Activated CD4-positive, alpha-beta T cell treated with anti-CD3 and anti-CD28 coated beads, Interleukin-2, Interleukin-6, amounts not matched to agents 100 ng/mL and 50 ng/mL, durations not matched to agents 16 hours and 8 hours (primary cell): ENCODE measurements around the gene TMEM50B.
"Not testable (repeated sequence)": the region's sequence is repeated elsewhere in the genome, so short reads cannot be mapped to it uniquely, and the experiment has no call there.

Source experiments
- DNase-seq: peaks from one replicate; pipeline ENCODE4 v3.0.0-alpha.2; 2020

TMEM50B gene

DNA sequence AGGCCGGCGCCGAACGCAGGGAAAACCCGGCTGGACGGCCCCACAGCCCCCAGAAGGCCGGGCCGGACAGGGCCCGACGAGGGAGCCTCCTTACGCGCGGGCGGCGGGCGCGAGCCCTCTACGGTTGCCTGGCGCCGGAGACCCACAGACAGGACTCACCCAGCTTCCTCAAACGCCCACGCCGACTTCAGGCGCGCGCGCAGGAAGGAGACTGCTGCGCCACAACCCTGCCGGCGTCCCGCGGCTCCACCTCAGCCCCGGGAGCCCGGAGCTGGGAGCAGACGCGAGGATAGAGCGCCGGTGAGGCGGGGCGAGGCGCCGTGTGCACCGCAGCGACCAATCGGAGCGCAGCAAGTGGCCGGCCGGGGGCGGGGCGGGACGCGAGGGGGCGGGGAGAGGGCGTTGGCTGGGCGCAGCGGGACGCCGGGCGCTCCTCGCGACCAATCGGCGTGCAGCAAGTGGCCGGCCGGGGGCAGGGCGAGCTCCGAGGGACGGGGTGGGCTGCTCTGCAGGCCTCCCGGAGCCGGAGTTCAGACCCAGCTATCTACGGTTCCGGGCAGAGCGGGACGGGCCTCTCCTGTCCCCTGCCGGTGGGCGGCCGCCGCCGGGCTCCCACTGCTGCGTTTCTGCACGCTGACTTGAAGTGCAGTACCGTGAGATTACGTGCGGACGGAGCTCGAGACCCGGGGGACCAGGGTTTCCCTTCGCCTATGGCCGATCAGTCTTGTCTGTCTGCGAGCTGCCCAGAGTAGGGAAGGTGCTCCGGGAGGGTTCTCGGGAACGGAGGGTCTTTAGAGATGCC, at the start of gene TMEM50B:
Gene TMEM50B (minus strand): TSS at position 296 of the 802 bp plus-strand sequence. CDS start 11,089 bp downstream, outside the sequence.
- peak; percentile 98 for DNase-seq

DNA sequence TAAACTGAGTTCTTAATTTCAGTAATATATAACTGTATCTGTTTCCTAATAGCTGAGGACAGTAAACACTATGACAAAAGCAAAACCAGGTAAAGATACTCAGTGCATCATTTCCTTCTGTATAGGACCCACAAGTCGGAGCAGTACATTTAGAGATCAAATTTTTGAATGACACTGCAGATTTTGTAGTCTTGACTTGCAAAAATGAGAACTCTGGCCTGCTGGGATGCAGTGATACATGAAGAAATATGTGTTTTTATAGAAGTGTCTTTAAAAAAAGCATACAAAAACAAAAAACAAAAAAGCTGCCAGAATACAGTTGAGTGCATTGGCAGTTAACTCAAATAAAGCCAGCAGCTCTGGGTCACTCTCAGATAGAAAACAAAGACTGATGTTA, 43.2 kb upstream of the TMEM50B start:
- DNase-seq, result no peak

DNA sequence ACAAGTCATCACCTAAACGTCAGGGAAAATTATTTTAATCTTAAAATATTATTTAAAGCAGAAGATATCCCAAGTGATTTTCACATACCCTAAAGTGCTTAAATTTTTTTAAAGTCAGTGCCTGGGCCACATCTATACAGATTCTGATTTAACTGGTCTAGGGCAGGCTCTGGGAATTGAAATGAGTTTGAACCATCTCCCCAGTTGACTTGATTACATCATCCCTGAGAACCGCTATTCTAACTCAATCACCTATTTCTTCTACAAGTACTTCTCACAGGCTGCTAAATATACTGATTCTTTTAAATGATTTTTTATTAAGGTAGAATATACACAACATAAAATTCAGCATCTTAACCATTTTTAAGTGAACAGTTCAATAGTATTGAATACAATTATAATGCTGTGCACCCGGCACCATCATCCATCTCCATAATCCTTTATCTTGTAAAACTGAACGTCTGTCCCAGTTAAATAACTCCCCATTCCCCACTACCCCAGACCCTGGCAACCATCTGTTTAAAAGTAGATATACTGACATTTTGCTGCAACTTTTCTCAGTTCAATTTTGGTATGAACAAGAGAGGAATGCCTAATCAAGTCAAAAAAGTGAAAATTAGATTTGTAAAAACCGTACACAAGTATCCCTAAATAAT, 42.7 kb upstream of the TMEM50B start:
- no peak for DNase-seq

DNA sequence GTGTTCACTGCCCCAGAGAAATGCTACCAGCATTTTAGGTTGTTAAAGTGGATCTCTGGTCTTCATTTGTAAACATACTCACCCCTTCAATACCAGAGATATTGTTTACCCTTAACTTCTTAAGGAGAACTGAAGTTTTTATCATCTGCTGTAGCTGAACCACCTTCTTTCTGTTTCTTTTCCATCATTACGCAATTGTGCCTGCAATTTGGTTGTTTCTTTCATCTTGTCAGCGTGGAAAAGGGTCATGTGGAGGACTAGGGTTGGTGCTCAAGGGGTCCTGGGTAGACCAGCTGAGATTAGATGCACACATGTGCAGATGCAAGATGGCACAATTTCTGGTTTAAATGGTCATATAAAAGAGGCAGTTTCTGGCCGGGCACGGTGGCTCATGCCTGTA, 39.1 kb upstream of the TMEM50B start:
- no peak for DNase-seq

DNA sequence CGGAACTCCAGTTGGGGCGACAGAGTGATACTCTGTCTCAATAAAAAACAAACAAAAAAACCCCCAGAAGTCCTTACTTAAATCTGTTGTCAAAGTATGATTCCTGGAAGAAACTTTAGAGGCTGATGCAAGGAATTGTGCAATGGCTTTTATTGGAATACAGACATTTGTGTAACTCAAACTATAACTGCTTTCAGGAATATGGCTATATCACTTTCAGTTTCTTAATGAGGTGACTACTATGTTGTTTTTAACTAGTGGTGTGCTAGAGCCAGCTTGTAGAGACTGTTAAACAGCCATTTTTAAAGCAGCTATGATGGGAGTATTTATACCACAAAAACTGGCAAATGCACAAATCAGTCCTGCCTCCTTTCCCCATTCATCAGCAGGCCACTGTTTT, 34.5 kb upstream of the TMEM50B start:
- DNase-seq, result peak; percentile 8

DNA sequence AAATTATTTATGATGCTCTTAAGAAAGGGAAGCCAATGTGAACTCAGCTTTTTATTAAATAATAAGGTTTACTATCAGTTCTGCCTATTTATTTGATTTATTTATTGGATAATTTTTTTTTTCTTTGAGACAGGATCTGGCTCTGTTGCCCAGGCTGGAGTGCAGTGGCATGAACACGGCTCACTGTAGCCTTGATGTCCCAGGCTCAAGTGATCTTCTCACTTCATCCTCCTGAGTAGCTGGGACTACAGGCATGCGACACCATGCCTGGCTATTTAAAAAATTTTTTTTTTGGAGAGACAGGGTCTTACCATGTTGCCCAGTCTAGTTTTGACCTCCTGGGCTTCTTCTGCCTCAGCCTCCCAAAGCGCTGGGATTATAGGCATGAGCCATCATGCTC, 32.7 kb upstream of the TMEM50B start:
- no peak for DNase-seq

DNA sequence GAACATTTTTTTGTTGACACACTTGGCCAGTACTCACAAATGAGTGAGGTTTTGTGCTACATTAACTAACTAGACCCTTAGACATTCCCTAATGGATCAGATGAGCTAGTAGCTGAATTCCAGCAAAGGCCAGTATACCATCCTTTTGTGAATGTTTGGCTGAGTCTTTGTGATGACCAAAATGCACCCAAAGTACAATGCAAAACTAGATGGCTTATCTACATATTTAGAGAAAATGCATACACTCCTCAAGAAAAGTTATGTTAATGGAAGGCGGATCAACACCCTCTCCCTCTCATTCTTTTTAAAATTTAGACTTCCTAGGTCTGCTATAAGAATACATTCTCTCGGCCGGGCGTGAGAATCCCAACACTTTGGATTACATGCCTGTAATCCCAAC, 31.9 kb upstream of the TMEM50B start:
- no peak for DNase-seq

DNA sequence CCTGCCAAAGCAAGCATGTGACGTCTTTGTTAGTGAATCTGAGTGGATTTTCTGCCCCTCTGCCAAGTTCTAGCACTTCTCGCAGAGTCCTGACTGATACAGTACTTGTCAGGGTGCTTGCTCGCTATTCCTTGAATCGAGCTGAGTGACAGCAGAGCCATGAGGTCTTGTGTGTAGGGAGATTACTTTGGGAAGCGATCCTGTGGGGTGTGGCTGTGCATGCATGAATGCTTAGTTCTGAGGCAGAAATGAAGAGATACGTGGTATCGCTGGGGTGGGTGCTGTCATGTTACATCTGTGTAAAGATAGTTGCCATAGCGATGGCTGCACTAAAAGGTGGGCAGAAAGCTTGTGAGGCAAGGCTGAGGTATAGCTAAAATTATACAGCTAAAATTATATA, 31.1 kb upstream of the TMEM50B start:
- DNase-seq, result no peak

DNA sequence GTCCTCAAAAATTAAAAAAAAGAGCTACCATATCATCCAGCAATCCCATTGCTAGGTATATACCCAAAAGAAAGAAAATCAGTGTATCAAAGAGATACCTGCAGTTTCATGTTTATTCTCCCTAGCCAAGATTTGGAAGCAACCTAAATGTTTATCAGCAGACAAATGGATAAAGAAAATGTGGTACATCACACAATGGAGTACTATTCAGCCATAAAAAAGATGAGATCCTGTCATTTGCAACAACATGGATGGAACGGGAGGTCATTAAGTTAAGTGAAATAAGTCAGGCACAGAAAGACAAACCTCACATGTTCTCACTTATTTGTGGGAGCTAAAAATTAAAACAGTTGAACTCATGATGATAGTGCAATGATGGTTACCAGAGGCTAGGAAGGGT, 27.2 kb upstream of the TMEM50B start:
- not testable (repeated sequence) for DNase-seq

DNA sequence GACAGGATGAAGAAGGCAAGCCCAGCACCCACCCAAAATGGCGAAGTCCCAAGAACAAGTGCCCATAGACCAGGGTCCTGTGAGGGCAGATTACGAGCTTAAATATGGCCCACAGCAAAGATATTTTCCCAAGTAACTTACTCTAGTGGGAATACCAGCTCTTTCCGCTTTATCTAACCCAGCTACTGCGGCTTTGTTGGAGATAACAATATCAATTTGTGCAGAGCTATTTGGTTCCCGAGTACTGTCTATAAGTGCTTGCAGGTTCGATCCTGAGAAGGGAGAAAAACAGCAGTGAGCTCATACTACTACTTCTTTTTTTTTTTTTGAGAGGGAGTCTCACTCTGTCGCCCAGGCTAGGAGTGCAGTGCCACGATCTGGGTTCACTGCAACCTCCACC, 26.1 kb upstream of the TMEM50B start:
- DNase-seq, result no peak

DNA sequence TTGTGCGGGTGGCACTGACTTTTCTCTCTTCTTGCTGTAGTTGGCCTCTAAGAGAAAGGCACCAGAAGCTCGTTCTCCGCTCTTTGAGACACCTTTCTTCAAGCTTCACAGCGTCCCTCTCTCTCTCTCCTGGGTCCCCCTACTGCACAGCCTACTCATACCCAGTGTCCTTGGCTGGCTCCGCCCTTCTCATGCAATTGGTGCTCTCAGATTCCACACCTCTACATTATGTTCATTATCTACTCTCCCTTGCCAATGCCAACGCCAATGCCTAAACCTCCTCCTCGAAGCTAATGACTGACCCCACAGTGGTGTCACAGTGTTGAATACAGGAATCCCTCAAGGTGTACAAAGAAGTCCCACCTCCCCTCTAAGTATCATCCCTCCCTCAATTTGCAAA, 16.6 kb upstream of the TMEM50B start:
- no peak for DNase-seq

DNA sequence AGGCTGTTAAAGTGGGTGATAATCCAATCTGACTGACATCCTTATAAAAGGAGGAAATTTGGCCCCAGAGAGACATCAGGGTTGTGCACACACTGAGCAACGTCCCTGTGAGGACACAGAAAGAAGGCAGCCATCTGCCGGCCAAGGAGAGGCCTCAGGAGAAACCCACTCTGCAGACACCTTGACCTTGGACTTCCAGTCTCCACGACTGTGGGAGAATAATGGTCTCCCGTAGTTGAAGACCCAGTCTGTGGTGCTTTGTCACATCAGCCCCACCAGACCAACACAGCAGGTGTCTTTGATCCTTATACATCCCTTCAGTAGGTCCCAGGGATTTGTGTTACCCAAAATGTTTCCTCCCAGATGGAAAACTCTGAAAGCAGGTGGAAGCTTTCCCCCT, 16.0 kb upstream of the TMEM50B start:
- no peak for DNase-seq

DNA sequence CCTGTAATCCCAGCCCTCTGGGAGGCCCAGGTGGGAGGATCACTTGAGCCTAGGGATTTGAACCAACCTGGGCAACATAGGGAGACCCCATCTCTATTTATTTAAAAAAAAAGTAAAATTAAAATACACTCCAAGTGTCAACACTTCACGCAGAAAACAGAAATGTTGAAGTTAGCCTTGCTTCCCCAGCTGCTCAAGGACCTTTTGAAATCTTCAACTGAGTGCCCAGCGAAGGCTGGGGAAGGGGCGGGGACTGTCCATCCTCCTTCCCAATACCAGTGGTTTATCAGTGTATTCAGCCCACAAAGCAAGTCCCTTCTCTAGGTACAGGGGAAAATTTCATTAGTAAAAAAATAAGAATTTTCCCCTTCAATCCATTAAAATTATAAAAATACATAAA, 14.0 kb upstream of the TMEM50B start:
- no peak for DNase-seq

DNA sequence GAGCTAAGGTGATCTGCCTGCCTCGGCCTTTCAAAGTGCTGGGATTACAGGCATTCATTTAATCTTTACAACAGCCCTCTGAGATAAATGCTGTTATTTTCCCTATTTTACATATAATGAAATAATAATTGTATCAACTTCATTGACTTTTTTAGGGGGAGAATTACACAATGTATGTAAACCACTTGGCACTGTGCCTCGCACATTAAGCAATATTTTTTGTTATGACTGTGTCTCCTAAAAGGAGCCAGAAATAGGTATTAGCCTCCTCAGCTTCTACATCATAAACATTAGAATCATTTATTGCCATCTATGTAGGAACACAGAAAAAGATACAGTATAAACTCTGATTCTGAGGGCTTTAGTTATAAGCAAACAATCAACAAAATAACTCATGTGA, 12.8 kb upstream of the TMEM50B start:
- no peak for DNase-seq

DNA sequence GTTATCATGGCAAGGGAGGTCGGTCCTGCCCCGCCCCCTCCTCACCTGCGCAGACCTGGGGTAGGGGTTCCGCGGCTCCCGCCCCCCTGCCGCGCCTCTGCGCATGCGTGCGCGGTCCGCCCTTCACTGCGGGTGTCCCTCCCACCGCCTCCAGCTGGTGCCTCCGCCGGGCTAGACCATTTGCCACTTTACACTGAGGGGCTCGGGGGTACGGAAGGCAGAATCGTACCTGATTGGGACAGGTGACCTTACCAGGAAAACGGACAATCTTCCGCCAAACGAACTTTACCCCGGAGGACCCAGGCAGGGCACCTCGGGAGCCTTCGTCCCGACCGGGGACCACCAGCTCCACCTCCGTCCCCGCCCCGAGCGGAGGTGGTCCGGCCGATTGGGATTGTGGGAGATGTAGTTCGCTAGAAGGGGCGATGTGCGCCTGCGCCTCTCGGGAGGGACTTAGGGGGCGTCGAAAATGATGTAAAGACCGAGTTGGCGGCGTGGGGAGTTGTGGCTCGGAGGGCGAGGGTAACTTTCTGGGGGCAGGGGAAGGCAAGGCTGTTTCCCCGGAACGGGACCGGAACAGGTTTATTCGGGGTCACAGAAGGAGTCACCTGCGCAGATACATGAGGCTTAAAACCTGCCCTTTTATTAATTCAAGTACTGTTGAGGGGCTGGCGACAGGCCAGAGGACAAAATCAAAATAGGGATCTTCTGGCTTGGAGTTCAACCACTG, 11.8 kb upstream of the TMEM50B start, which contains the start of gene DNAJC28:
Gene DNAJC28 (minus strand): TSS at position 344 of the 730 bp plus-strand sequence. CDS start 2,323 bp downstream, outside the sequence.
- peak; percentile 94 for DNase-seq

DNA sequence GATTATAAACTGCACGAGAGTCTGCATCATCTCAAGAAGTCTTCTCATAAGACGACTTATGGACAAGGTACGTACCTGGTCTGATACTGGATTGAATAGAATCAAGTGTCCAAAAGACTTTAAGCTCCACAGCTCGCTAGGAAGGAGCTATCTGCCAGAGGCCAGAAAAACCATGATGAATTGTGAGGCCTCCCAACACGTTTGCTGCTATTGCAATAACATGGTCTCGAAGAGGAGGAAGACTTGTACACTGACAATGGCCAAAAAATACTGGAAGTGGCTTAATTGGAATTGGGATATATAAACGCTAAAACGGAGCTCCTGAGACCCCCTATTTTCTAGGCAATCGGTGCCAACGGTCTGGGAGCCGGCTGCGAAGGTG, 11.2 kb upstream of the TMEM50B start:
- DNase-seq, result no peak

DNA sequence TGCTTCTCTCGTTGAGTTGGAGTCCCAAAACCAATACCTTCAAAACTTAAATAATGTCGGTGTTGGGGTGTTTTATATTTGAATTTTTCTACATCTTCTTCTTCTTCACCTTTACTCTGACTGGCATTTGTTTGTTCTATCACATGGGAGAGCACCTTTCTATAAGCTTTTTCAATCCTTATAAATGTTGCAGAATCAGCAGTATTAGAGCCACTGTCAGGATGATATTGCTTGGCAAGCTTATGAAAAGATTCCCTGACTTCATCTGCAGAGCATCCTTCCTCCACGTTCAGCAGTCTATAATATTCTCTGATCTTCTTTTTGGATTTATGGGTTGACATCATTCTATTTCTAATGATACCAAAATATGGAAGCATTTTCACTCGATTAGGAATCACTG, 9.2 kb upstream of the TMEM50B start:
- DNase-seq, result no peak

DNA sequence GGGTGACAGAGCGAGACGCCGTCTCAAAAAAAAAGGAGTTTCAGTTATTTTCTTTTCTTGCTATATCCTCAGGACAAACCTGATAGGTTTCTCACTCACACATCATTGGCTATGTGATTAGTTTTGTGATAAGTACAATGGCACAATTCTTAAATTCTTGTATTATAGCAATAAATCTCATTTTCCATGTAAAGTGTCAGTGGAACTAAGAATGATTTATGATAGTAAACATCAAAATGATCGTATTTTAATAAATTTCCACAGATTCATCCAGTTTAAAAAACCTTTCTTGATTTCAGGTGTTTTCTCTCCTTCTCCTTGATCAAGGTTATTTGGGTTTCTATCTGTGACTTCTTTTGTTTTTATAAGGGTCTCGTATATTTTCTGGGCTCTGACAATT, 8.2 kb upstream of the TMEM50B start:
- DNase-seq, result no peak

DNA sequence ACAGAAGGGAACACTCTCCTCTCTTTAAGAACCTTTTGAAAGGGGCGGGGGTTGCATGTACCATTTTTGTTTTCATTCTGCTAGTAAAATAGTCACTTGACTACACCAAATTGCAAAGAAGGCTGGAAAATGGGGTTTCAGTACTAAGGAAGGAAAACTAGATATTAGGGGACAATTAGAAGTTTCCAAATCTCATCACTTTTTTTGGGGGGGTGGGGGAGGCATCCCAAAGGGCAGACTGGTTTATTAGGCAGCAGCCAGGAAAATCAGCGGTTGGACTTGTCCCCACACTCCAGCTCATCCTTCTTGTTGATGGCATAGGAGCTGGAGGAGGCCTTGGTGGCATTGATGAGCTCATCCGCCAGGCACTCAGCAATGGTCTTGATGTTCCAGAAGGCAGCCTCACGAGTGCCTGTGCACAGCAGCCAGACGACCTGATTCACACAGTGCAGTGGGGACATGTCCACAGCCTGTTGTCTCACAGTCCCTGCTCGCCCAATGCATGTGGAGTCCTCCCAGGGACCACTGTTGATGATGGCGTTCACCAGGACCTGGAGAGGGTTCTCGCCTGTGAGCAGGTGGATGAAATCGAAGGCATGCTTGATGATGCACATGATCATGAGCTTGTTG, 1.7 kb upstream of the TMEM50B start:
- no peak for DNase-seq

DNA sequence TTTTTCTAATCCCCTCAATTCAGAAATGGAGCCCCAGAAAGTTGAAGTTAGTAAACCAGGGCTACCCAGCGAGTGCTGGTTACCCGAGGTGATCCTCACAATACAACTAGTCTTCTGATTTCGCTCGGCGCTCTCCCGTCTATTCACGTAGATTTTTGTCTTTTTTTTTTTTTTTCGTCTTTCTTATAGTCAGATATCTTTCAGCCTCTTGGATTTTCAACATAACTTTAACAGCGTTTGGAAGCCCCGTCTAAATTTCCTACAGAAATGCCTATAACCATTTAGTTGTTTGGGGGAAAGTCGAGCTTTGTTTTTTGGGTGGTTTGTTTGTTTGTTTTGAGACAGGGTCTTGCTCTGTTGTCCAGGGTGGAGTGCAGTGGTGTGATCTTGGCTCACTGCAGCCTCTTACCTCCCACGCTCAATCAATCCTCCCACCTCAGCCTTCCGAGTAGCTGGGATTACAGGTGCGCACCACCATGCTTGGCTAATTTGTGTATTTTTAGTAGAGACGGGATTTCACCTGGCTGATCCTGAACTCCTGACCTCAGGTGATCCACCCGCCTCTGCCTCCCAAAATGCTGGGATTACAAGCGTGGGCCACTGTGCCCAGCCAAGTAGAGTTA, 818 bp upstream of the TMEM50B start:
- no peak for DNase-seq

DNA sequence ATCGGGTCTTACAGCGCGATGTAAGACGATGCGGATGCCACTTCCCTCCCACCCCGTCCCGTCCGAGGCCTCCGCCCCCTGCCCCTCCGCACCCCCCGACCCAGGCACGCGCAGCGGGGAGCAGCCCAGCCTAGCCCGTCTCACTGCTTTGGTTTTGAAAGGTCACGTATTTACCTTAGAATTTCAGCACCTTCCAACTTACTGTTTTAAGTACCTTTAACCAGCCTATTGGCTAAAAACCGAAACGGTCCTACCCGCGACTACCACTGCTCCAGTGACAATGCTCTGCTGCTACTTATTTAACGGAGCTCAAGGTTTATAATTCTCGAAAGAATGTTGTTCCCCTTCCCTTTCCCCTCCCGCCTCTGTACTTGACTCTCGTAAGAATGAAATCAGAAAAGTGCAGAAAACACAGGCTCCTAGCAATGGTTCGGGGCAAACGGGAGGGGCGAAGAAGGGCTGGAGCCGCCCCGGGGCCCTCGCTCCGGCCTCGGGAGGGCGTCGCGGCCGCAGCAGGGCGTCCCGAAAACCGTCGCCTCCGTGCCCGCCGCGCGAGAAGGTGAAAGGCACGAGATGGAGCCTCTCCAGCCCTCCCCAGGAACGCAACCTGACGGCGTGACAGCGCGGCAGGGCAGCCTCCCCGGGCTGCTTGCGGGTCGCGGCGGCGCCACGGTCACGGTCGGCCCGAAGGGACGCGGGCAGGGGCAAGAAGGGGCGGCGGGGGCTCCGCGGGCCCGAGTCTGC, 667 bp downstream of the TMEM50B start:
- peak; percentile 46 for DNase-seq

DNA sequence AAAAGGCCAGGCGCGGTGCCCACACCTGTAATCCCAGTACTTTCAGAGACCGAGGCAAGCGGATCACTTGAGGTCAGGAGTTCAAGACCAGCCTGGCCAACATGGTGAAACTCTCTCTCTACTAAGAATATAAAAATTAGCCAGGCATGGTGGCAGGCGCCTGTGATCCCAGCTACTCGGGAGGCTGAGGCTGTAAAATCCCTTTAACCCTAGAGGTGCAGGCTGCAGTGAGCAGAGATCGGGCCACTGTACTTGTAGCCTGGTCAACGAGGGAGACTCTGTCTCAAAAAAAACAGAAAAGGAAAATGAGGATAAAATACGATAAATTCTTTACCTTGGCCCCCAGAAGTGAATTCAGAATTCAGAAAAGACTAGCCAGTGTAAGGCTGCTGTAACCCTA, 1.6 kb downstream of the TMEM50B start:
- DNase-seq, result no peak
